Spinal cord (tissue), 10 donors: ENCODE results near the gene FOXP1. TPM values are rescaled to one million over a fixed set of nuclear protein-coding genes. Genes with fewer than 3 reads are reported as not detected.

Experiments used
- DNase-seq, 6 donors: peaks; one replicate each; pipeline versions ENCODE4 v3.0.0 to v3.0.0-alpha.2; 2013 to 2015; ENCODE audit warnings: low spot score in 6 of 6, low read depth in 4 of 6
- H3K27ac ChIP-seq: one replicate; pipeline ENCODE4 v1.5.1; 2013; ENCODE audit warnings: low read depth, low read length, control low read depth
- H3K27me3 ChIP-seq: one replicate; pipeline ENCODE4 v1.6.1; 2013; ENCODE audit warnings: low read length; ENCODE audit not compliant: control insufficient read depth, insufficient read depth
- H3K36me3 ChIP-seq: one replicate; pipeline ENCODE4 v1.6.1; 2013; ENCODE audit warnings: low read length; ENCODE audit not compliant: control insufficient read depth, insufficient read depth
- H3K4me1 ChIP-seq: one replicate; pipeline ENCODE4 v1.6.1; 2013; ENCODE audit warnings: low read length; ENCODE audit not compliant: control insufficient read depth, insufficient read depth
- H3K4me3 ChIP-seq: one replicate; pipeline ENCODE4 v1.5.1; 2013; ENCODE audit warnings: low read depth, low read length, control low read depth
- H3K9me3 ChIP-seq: one replicate; pipeline ENCODE4 v1.6.1; 2013; ENCODE audit warnings: low read length; ENCODE audit not compliant: control insufficient read depth, insufficient read depth
- WGBS: methylation state at CpG from one replicate; pipeline ENCODE4 v1.1.5; 2013; ENCODE audit warnings: missing lambda C conversion rate; ENCODE audit not compliant: insufficient coverage; 5-methylcytosine and 5-hydroxymethylcytosine counted together
- polyA plus RNA-seq, 2 donors: library from polyadenylated mRNA; unstranded; fragments of 120-200 nt; gene quantifications; one replicate each; pipeline ENCODE4 v1.2.1, GENCODE V29; 2013; ENCODE audit not compliant: insufficient read length in 2 of 2
- total RNA-seq, 2 donors: library from RNA; depleted of rRNA in 1 of 2; stranded (reverse); fragments of 120-200 nt in 1 of 2; fragments of >200 nt in 1 of 2; gene quantifications; one replicate each; pipeline versions ENCODE4 v1.2.3 to v1.2.4, GENCODE V29; 2013 to 2014
- donor health status: healthy.

The FOXP1 gene
- total and polyA plus RNA-seq, 4 donors, result 27.4 to 118 (median 66.1) TPM

DNA sequence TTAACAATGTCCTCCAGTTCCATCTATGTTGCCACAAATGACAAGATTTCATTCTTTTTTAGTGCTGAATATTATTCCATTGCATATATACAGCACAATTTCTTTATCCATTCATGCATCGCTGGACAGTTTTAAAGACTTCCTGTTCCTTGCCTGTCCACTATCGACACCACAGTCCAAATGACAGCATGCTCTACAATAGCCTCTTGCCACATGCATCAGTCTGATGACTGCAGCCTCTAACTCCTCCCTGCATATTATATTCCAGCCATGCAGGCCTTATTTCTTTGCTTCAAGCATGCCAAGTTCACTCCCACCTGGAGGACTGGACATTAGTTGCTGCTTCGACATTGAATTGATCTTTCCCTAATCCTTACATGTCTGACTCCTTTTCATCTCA is 306.2 kb downstream of the FOXP1 start:
- no peaks in the 10 kb centered on the region for H3K4me1 ChIP-seq
- 80% methylated on average over 2 of the region's 3 CpGs for WGBS
- no peaks in the 10 kb centered on the region for H3K9me3 ChIP-seq
- no peak overlapping the region for H3K27ac ChIP-seq
- DNase-seq, result no peak
- no peaks in the 10 kb centered on the region for H3K36me3 ChIP-seq
- H3K4me3 ChIP-seq, result no peak overlapping the region
- no peaks in the 10 kb centered on the region for H3K27me3 ChIP-seq

DNA sequence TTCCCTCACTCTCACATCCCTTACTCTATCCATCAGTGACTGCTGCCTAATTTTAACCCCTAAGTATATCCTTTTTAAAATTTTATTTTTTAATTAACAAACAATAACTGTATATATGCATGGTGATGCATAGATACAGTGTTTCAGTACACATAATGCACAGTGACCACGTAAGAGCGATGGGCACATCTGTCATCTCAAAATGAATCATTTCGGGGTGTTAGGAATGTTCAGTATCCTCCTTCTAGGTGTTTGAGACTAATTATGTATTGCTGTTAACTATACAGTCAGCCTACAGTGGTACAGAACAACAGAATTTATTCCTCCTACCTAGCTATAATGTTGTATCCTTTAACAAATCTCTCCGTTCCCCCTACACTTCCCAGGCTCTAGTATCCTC is 307.0 kb downstream of the FOXP1 start:
- Histone ChIP-seq H3K9me3 (no peaks in the 10 kb centered on the region), H3K4me3 (no peak overlapping the region), H3K27ac (no peak overlapping the region), H3K36me3 (no peaks in the 10 kb centered on the region), H3K4me1 (no peaks in the 10 kb centered on the region), H3K27me3 (no peaks in the 10 kb centered on the region)
- WGBS, result no CpG with 5 or more reads among the region's 4 CpGs
- DNase-seq, result no peak

DNA sequence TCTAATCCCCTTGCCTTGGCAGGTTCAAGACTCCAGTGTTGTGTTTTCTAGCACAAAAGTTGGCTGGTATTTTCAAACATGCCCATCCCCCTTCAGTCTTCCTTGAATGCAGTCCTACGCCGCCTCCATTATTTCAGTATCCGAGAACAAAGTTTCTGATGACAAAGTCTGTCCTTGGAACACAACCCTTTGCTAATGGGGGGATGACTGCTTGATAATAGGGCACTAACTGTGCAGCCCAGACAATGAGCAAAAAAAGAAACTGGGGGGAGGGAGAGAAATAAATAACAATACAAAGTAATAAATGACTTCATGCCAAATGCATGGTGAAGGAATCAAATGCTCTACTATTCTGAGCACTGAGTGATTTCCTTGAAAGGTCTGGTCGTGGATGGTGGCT is 310.1 kb downstream of the FOXP1 start:
- no peaks in the 10 kb centered on the region for H3K27me3 ChIP-seq
- no peak overlapping the region for H3K4me3 ChIP-seq
- no peaks in the 10 kb centered on the region for H3K36me3 ChIP-seq
- no peaks in the 10 kb centered on the region for H3K9me3 ChIP-seq
- no peaks in the 10 kb centered on the region for H3K4me1 ChIP-seq
- 80% methylated on average over 2 of the region's 4 CpGs for WGBS
- DNase-seq, result no peak
- no peak overlapping the region for H3K27ac ChIP-seq

DNA sequence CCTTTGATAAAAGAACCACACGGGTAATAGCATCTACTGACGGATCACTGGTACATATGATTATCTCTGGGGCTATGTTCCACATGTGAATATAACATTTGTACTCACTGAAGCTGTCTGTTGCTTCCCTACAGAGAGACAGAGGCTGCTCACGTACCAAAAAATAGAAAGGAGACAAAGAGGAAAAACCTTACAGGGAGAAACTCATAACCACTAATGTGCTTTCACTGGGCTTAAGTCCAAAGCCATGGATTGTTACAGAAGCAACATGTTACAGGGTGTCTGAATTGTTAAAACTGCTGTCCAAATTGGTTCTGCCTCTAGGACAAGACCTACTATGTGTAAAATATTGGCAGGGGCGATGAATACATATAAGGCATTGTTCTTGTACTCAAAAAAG is 311.9 kb downstream of the FOXP1 start:
- DNase-seq, result peak in 2 of 6 donors; percentile 34 to 59
- Histone ChIP-seq H3K9me3 (no peaks in the 10 kb centered on the region), H3K27ac (no peak overlapping the region)

DNA sequence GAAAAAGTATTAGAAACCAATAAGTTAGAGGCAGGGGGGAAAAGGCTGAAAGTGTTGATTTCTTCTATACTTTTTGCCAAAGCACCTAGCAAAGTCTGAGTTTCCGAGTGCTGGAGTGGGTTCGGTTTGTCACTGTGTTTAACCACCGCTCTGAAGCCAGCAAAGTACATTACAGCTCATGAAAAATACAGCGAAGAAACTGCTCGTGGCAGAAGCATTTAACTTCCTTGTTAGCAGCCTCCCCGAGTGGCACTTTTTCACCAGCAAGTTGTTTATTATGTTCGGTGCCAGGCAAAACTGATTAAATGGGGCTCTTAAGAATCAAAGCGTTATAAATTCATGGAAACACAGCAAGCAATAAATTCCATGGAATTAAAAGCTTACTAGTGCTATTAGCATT is 313.6 kb downstream of the FOXP1 start:
- Histone ChIP-seq H3K9me3 (no peaks in the 10 kb centered on the region), H3K27ac (no peak overlapping the region), H3K36me3 (no peaks in the 10 kb centered on the region), H3K27me3 (no peaks in the 10 kb centered on the region), H3K4me3 (no peak overlapping the region), H3K4me1 (no peaks in the 10 kb centered on the region)
- DNase-seq, result peak in 2 of 6 donors; percentile 48 to 84
- 30% methylated on average over 4 of the region's 8 CpGs for WGBS

More for the DNA sequence above, 311.9 kb downstream of the FOXP1 start:
- Histone ChIP-seq H3K36me3 (no peaks in the 10 kb centered on the region), H3K4me1 (no peaks in the 10 kb centered on the region), H3K27me3 (no peaks in the 10 kb centered on the region), H3K4me3 (no peak overlapping the region)
- WGBS, result 0% methylated on average over 1 of the region's 4 CpGs

DNA sequence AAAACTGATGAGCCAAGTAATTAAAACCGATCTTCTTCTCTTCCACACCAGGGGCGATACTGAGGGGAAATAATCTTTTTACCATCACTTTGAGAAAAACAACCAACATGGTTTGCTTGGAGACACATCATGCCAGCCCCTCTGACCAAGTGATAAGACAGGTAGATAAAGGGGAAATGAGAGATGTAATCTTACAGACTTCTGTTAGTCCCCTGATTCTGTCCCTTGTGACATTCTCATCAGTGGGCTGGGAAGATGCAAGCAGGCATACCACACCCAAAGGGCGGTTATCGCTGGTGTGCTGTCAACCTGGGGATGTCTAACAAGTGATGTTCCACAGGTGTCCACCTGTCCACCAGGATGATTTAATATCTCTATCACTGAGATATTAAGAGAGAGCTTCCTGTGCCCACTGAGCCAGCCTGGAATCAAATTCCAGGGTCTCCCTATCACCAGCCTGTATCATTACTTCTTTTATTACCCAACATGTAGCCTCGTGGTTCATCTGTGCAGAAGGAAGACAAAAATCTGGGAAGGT is 315.0 kb downstream of the FOXP1 start:
- no peaks in the 10 kb centered on the region for H3K36me3 ChIP-seq
- no peak for DNase-seq
- no peaks in the 10 kb centered on the region for H3K9me3 ChIP-seq
- no peak overlapping the region for H3K27ac ChIP-seq
- no peaks in the 10 kb centered on the region for H3K27me3 ChIP-seq
- no peaks in the 10 kb centered on the region for H3K4me1 ChIP-seq
- no peak overlapping the region for H3K4me3 ChIP-seq
- WGBS, result no CpG with 5 or more reads among the region's 5 CpGs

DNA sequence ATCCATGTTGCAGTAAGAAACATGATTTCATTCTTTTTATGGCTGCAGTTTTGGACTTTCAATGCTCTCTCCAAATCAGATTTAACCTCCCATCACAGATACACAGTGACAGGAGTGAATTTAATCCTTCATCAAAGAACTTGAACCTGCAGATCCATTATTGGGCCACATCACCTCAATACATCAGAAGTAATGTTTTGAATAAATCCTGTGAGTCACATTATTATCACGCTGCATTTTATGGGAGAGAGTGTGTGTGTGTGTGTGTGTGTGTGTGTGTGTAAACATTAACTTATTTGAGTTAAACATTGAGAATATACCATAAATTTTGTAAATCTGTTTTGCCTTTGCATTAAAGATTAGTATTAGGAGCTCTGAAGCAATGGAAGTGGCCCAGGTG is 316.7 kb downstream of the FOXP1 start:
- DNase-seq, result no peak
- no CpG with 5 or more reads among the region's 1 CpG for WGBS
- Histone ChIP-seq H3K27ac (no peak overlapping the region), H3K9me3 (no peaks in the 10 kb centered on the region), H3K4me1 (no peaks in the 10 kb centered on the region), H3K27me3 (no peaks in the 10 kb centered on the region), H3K4me3 (no peak overlapping the region), H3K36me3 (no peaks in the 10 kb centered on the region)

DNA sequence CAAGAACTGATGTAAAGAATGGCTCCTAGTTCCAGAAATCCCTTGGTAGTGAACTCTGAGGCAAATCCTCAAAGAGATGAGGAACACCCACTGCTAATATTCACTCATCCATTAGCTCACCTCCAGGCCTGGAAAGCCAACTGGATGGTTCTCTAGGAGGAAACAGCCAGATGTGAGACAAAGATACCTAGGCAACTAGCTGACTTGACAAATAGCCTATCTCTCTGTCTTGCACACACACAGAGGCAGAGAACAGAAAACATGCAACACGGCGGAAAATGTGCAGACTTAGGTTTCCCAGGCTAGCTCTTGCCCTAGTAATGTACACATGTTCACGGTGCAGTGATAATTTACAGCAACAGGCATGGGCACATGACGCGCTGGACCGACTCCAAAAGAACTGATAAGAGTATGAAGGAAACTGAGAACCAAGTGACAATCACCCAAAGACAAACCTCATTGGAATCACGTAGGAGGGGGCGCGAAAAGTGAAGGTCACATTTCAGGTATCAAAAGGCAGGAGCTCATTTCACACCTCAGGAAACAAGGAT is 318.1 kb downstream of the FOXP1 start:
- no peaks in the 10 kb centered on the region for H3K27me3 ChIP-seq
- H3K27ac ChIP-seq, result no peak overlapping the region
- no peak for DNase-seq
- 83% methylated on average over 6 of the region's 9 CpGs for WGBS
- no peaks in the 10 kb centered on the region for H3K4me1 ChIP-seq
- H3K36me3 ChIP-seq, result no peaks in the 10 kb centered on the region
- no peak overlapping the region for H3K4me3 ChIP-seq
- H3K9me3 ChIP-seq, result no peaks in the 10 kb centered on the region

DNA sequence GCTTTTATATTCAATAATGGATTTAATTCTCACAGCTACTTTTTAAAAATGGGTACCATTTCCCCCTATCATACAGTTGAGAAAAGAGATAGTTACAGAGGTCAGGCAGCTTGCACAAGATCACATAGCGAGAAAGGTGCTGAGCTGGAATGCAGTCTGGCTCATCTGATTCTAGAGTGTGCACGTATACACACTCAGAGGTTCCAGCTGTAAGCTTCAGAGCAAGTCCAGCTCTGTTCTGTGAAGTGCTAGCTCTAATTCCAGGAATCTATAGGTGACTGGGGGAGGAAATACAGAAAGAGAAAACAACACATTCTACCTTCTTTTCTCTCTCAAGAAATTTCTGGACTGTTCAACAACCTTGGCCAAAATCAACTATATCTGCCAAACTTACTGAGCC is 318.7 kb downstream of the FOXP1 start:
- no peak for DNase-seq
- Histone ChIP-seq H3K27me3 (no peaks in the 10 kb centered on the region), H3K9me3 (no peaks in the 10 kb centered on the region), H3K36me3 (no peaks in the 10 kb centered on the region), H3K27ac (no peak overlapping the region), H3K4me1 (no peaks in the 10 kb centered on the region), H3K4me3 (no peak overlapping the region)
- WGBS, result 83% methylated on average over 1 of the region's 2 CpGs

DNA sequence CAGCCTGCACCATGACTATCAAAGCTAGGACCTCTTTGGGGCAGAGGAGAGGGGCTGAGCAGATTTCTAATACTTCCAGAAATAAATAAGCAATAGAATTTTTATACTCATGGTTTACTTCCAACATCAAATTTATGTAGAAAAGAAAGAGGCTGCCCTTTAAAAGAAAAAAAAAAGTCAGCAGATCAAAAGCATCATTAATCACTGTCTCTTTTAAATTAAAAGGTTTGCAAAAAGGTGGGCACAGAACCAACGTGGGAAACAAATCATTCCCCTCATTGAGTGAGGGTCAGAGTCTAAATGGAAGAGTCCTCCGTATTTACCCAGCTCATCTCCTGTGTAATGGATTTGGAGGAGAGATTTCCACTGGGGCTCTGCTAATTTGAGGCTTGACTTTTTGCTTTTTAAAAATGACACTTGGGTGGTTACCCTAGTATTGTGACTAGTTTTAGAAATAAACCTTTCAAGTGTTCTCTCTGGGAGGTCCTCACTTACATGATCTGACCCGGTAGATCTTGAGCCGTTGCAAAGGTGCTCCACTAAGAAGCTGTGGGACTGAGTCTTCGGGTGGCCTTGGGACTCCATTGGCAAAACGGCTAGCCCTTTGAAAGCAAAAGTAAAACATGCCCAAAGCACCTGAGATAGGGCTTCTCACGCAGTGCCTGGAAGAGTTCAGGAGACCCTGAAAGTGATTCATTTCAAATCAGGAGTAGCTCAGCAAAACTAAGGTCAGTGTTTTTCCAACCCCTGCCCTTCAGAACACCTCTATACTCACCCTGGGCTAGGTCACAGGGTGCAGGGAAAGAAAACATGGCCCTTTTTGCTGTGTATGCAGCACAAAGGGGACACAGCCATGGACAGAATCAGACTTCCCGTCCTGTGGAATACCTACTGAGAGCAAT is 320.9 kb downstream of the FOXP1 start:
- WGBS, result 80% methylated on average over 5 of the region's 8 CpGs
- H3K4me3 ChIP-seq, result no peak overlapping the region
- no peak overlapping the region for H3K27ac ChIP-seq
- no peaks in the 10 kb centered on the region for H3K9me3 ChIP-seq
- H3K36me3 ChIP-seq, result no peaks in the 10 kb centered on the region
- H3K4me1 ChIP-seq, result no peaks in the 10 kb centered on the region
- DNase-seq, result no peak
- H3K27me3 ChIP-seq, result no peaks in the 10 kb centered on the region
